ENCODE data around the gene UCK2.

The UCK2 gene

GRCh38 chr1:165826565-165827267, 698 bp upstream of the UCK2 start:
- Mint-ChIP-seq H3K4me1 (peaks cover 22% of the 10 kb centered on the region), H3K27ac (peak overlapping the region; percentile 82), H3K9me3 (no peaks in the 10 kb centered on the region), H3K4me3 (peak overlapping the region; percentile 80), H3K27me3 (peaks cover 35% of the 10 kb centered on the region), H3K36me3 (peaks cover 3% of the 10 kb centered on the region)
- CTCF ChIA-PET, result interaction anchor here (1.4 to 3.9 kb wide), 5 partner anchors 45 to 226 kb away, joined by 3 to 15 read pairs (median 5); no protein-coding TSS in a partner anchor
- no peak for DNase-seq

DNA sequence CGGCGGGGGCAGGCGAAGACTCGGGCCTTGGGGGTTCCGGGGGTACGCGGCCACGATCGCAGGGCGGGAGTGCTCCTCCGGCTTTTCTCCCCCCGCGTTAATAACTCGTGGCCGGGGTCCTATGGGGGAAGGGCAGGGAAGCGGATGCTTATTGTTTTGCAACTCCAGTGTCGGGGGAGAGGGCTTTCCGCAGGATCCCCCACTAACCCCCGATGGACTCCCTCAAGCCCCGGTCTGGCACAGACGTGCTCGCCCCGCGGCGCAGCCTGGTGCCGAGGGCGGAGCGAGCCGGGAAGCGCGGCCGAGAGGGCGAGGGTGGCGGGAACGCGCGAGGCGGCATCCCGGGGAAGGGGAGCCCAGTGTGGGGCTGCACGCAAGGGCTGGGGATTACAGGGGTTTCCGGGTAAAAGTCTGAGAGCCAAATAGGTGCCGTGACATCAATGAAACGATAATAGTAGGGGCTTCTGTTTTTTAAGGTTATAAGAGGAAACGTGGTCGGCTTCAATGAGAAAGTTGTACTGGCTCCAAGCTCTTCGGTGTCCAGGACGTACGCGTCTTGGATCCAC, 772 bp downstream of the UCK2 start:
- peaks cover 28% of the 10 kb centered on the region for H3K27me3 Mint-ChIP-seq
- H3K36me3 Mint-ChIP-seq, result peaks cover 6% of the 10 kb centered on the region
- H3K9me3 Mint-ChIP-seq, result no peaks in the 10 kb centered on the region
- CTCF ChIA-PET, result interaction anchor here (1.7 to 3.9 kb wide), 5 partner anchors 11 to 87 kb away, joined by 4 to 15 read pairs (median 9); no protein-coding TSS in a partner anchor
- DNase-seq, result no peak
- peak overlapping the region; percentile 34 for H3K27ac Mint-ChIP-seq
- H3K4me1 Mint-ChIP-seq, result peaks cover 27% of the 10 kb centered on the region
- peak overlapping the region; percentile 82 for H3K4me3 Mint-ChIP-seq

GRCh38 chr1:165828669-165829329, 1.4 kb downstream of the UCK2 start:
- Mint-ChIP-seq H3K9me3 (no peaks in the 10 kb centered on the region), H3K36me3 (peaks cover 7% of the 10 kb centered on the region), H3K27ac (peak overlapping the region; percentile 34), H3K27me3 (peaks cover 28% of the 10 kb centered on the region), H3K4me3 (peak overlapping the region; percentile 82), H3K4me1 (peaks cover 31% of the 10 kb centered on the region)
- DNase-seq, result peak; percentile 21
- CTCF ChIA-PET, result interaction anchor here (0.9 to 3.9 kb wide), 6 partner anchors 10 to 228 kb away, joined by 3 to 15 read pairs (median 7); no protein-coding TSS in a partner anchor

GRCh38 chr1:165829888-165830287, 2.5 kb downstream of the UCK2 start:
- no peak for DNase-seq
- no peak overlapping the region for H3K4me3 Mint-ChIP-seq
- peaks cover 7% of the 10 kb centered on the region for H3K36me3 Mint-ChIP-seq
- H3K27ac Mint-ChIP-seq, result no peak overlapping the region
- peaks cover 33% of the 10 kb centered on the region for H3K4me1 Mint-ChIP-seq
- H3K27me3 Mint-ChIP-seq, result peaks cover 23% of the 10 kb centered on the region
- CTCF ChIA-PET, result interaction anchor here (0.9 to 3.9 kb wide), 5 partner anchors 9 to 229 kb away, joined by 3 to 15 read pairs (median 9); no protein-coding TSS in a partner anchor
- H3K9me3 Mint-ChIP-seq, result no peaks in the 10 kb centered on the region

- CTCF ChIA-PET, result no interaction called here
- no peaks in the 10 kb centered on the region for H3K9me3 Mint-ChIP-seq
- DNase-seq, result no peak
- no peak overlapping the region for H3K27ac Mint-ChIP-seq
- H3K27me3 Mint-ChIP-seq, result peaks cover 15% of the 10 kb centered on the region
- peaks cover 33% of the 10 kb centered on the region for H3K4me1 Mint-ChIP-seq
- no peak overlapping the region for H3K4me3 Mint-ChIP-seq
- peaks cover 7% of the 10 kb centered on the region for H3K36me3 Mint-ChIP-seq
Observed at GRCh38 chr1:165831146-165831545, 3.7 kb downstream of the UCK2 start.

- no peak for DNase-seq
Observed at GRCh38 chr1:165832902-165833301, 5.5 kb downstream of the UCK2 start.

GRCh38 chr1:165833358-165833757, 5.9 kb downstream of the UCK2 start:
- Mint-ChIP-seq H3K27ac (no peak overlapping the region), H3K4me3 (no peak overlapping the region), H3K36me3 (peaks cover 7% of the 10 kb centered on the region), H3K4me1 (peaks cover 31% of the 10 kb centered on the region), H3K9me3 (no peaks in the 10 kb centered on the region), H3K27me3 (peaks cover 6% of the 10 kb centered on the region)
- DNase-seq, result no peak
- CTCF ChIA-PET, result no interaction called here

More at GRCh38 chr1:165832902-165833301, 5.5 kb downstream of the UCK2 start:
- peaks cover 7% of the 10 kb centered on the region for H3K36me3 Mint-ChIP-seq
- CTCF ChIA-PET, result no interaction called here
- H3K4me1 Mint-ChIP-seq, result peaks cover 32% of the 10 kb centered on the region
- H3K9me3 Mint-ChIP-seq, result no peaks in the 10 kb centered on the region
- no peak overlapping the region for H3K4me3 Mint-ChIP-seq
- no peak overlapping the region for H3K27ac Mint-ChIP-seq
- peaks cover 6% of the 10 kb centered on the region for H3K27me3 Mint-ChIP-seq

GRCh38 chr1:165834229-165834628, 6.8 kb downstream of the UCK2 start:
- Mint-ChIP-seq H3K4me1 (peaks cover 22% of the 10 kb centered on the region), H3K9me3 (no peaks in the 10 kb centered on the region), H3K4me3 (no peak overlapping the region), H3K36me3 (peaks cover 7% of the 10 kb centered on the region), H3K27ac (no peak overlapping the region), H3K27me3 (no peaks in the 10 kb centered on the region)
- DNase-seq, result no peak
- CTCF ChIA-PET, result no interaction called here

- no peak for DNase-seq
- Mint-ChIP-seq H3K9me3 (no peaks in the 10 kb centered on the region), H3K36me3 (peaks cover 7% of the 10 kb centered on the region), H3K4me3 (no peak overlapping the region), H3K27me3 (no peaks in the 10 kb centered on the region), H3K27ac (no peak overlapping the region), H3K4me1 (peaks cover 18% of the 10 kb centered on the region)
- CTCF ChIA-PET, result no interaction called here
Observed at GRCh38 chr1:165834881-165835280, 7.5 kb downstream of the UCK2 start.

GRCh38 chr1:165836664-165837482, 9.5 kb downstream of the UCK2 start:
- CTCF ChIA-PET, result no interaction called here
- peaks cover 4% of the 10 kb centered on the region for H3K36me3 Mint-ChIP-seq
- peaks cover 28% of the 10 kb centered on the region for H3K4me1 Mint-ChIP-seq
- no peak overlapping the region for H3K27ac Mint-ChIP-seq
- H3K4me3 Mint-ChIP-seq, result no peak overlapping the region
- DNase-seq, result no peak
- H3K27me3 Mint-ChIP-seq, result no peaks in the 10 kb centered on the region
- no peaks in the 10 kb centered on the region for H3K9me3 Mint-ChIP-seq

GRCh38 chr1:165837838-165838364, 10.5 kb downstream of the UCK2 start:
- no peak overlapping the region for H3K4me3 Mint-ChIP-seq
- H3K9me3 Mint-ChIP-seq, result no peaks in the 10 kb centered on the region
- DNase-seq, result no peak
- peaks cover 35% of the 10 kb centered on the region for H3K4me1 Mint-ChIP-seq
- no peaks in the 10 kb centered on the region for H3K27me3 Mint-ChIP-seq
- H3K36me3 Mint-ChIP-seq, result peaks cover 2% of the 10 kb centered on the region
- H3K27ac Mint-ChIP-seq, result no peak overlapping the region
- CTCF ChIA-PET, result interaction anchor here (1.9 kb wide), 1 partner anchor 9 kb away, joined by 9 read pairs; no protein-coding TSS in a partner anchor

DNA sequence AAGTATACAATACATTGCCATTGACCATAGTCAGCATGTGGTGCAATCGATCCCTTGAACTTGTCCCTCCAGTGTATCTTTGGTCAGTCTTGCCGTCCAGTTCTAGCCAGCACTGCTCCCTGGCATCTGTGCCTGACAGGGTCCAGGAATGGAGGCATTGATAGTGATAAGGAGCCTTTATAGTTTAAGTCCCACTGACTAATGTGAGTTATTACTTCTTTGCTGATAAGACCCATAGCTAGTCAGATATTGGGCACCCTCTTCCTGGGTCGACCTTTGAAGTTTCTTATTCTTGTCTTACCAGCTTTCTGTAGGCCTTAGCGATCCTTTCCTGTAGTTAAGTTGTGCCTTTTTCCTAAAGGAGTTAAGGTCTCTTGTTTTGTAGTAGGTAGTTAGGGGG, 13.0 kb downstream of the UCK2 start:
- Mint-ChIP-seq H3K9me3 (no peaks in the 10 kb centered on the region), H3K36me3 (peaks cover 1% of the 10 kb centered on the region), H3K27ac (no peak overlapping the region), H3K27me3 (no peaks in the 10 kb centered on the region), H3K4me1 (peaks cover 41% of the 10 kb centered on the region), H3K4me3 (no peak overlapping the region)
- no peak for DNase-seq
- CTCF ChIA-PET, result no interaction called here

- Mint-ChIP-seq H3K27ac (no peak overlapping the region), H3K36me3 (peaks cover 1% of the 10 kb centered on the region), H3K27me3 (no peaks in the 10 kb centered on the region), H3K4me3 (no peak overlapping the region), H3K9me3 (no peaks in the 10 kb centered on the region), H3K4me1 (peaks cover 50% of the 10 kb centered on the region)
- DNase-seq, result no peak
- CTCF ChIA-PET, result interaction anchor here (0.7 to 3.4 kb wide), 2 partner anchors 13 to 474 kb away, joined by 3 to 13 read pairs; no protein-coding TSS in a partner anchor
Observed at GRCh38 chr1:165841582-165842017, 14.2 kb downstream of the UCK2 start.

All from activated naive CD4-positive, alpha-beta T cell treated with anti-CD3 and anti-CD28 coated beads, Interleukin-2, amount 10 ng/mL, durations not matched to agents 7 days and 5 days (primary cell).